Activated CD4-positive, alpha-beta memory T cell treated with anti-CD3 and anti-CD28 coated beads, Interleukin-2, amount 10 ng/mL, durations not matched to agents 7 days and 5 days (primary cell): Measurements from ENCODE around the gene HOXC10. TPM values are rescaled to one million over a fixed set of nuclear protein-coding genes. Genes with fewer than 3 reads are reported as not detected.
A peak's percentile ranks its signal among the peaks of the same experiment; 100 is the strongest.

Experiments used
- CTCF ChIA-PET: fragments of 350-600 bp; sonication (Branson Sonifier 250); formaldehyde crosslinking; loops from one replicate; lab custom pipeline; 2021; ENCODE audit warnings: antibody characterized with exemption, inconsistent platforms; lab: Charles Lee
- POLR2A ChIA-PET: fragments of 350-600 bp; sonication (Branson Sonifier 250); formaldehyde crosslinking; loops from one replicate; lab custom pipeline; 2021; ENCODE audit warnings: antibody characterized with exemption; lab: Charles Lee
- DNase-seq: peaks from one replicate; pipeline ENCODE4 v3.0.0-alpha.2; 2020
- H3K27ac Mint-ChIP-seq: one replicate; pipeline ENCODE4 v1.8.0; 2021; ENCODE audit warnings: mild to moderate bottlenecking, mixed read lengths
- H3K27me3 Mint-ChIP-seq: one replicate; pipeline ENCODE4 v1.8.0; 2021; ENCODE audit warnings: mixed read lengths
- H3K36me3 Mint-ChIP-seq: one replicate; pipeline ENCODE4 v1.8.0; 2021; ENCODE audit warnings: low read depth, mixed read lengths
- H3K4me1 Mint-ChIP-seq: one replicate; pipeline ENCODE4 v1.8.0; 2021; ENCODE audit warnings: mixed read lengths
- H3K4me3 Mint-ChIP-seq: one replicate; pipeline ENCODE4 v1.8.0; 2021; ENCODE audit warnings: mild to moderate bottlenecking, mixed read lengths
- H3K9me3 Mint-ChIP-seq: one replicate; pipeline ENCODE4 v1.8.0; 2021; ENCODE audit warnings: mixed read lengths
- total RNA-seq, 2 experiments: library from RNA; stranded (reverse); gene quantifications; one replicate each; pipeline ENCODE4 v1.2.3, GENCODE V29; 2021

Gene HOXC10
- total RNA-seq: not detected

DNA sequence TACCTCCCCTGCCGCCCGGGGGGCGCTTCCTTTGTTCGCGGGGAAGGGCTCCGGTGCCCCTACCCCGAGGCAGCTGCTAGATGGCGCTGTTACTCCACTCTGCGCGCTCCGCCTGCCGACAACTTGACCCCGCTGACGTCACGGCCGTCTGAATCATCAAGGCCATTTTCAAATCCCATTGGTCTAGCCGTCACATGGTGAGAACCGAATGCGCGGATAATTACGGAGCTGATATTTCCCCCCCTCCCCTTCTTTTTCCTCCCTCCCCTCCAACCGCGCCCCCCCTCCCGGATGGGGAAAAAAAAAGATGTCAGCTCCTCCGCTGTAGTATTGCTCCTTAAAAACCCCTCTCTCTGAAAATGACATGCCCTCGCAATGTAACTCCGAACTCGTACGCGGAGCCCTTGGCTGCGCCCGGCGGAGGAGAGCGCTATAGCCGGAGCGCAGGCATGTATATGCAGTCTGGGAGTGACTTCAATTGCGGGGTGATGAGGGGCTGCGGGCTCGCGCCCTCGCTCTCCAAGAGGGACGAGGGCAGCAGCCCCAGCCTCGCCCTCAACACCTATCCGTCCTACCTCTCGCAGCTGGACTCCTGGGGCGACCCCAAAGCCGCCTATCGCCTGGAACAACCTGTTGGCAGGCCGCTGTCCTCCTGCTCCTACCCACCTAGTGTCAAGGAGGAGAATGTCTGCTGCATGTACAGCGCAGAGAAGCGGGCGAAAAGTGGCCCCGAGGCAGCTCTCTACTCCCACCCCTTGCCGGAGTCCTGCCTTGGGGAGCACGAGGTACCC, at the start of gene HOXC10:
Gene HOXC10, plus strand, starts transcription at position 246 of the 791 bp plus-strand sequence. Its CDS starts 114 bp downstream, at position 360.
- peaks cover 31% of the 10 kb centered on the region for H3K4me1 Mint-ChIP-seq
- H3K27ac Mint-ChIP-seq: peak within 1 kb of the TSS; percentile 47
- peak; percentile 88 for DNase-seq
- ChIA-PET POLR2A (interaction anchor here (0.5 to 0.9 kb wide), 3 partner anchors 11 to 67 kb away, joined by 3 read pairs; no protein-coding TSS in a partner anchor), CTCF (interaction anchor here (0.6 to 4.3 kb wide), 14 partner anchors 14 to 231 kb away, joined by 3 to 25 read pairs (median 4); partner anchors contain the start of genes HOXC8 and HOXC9)
- H3K36me3 Mint-ChIP-seq: peaks cover 4% of the 10 kb centered on the region
- peak within 1 kb of the TSS; percentile 48 for H3K4me3 Mint-ChIP-seq
- peaks cover 94% of the 10 kb centered on the region for H3K27me3 Mint-ChIP-seq
- no peaks in the 10 kb centered on the region for H3K9me3 Mint-ChIP-seq

DNA sequence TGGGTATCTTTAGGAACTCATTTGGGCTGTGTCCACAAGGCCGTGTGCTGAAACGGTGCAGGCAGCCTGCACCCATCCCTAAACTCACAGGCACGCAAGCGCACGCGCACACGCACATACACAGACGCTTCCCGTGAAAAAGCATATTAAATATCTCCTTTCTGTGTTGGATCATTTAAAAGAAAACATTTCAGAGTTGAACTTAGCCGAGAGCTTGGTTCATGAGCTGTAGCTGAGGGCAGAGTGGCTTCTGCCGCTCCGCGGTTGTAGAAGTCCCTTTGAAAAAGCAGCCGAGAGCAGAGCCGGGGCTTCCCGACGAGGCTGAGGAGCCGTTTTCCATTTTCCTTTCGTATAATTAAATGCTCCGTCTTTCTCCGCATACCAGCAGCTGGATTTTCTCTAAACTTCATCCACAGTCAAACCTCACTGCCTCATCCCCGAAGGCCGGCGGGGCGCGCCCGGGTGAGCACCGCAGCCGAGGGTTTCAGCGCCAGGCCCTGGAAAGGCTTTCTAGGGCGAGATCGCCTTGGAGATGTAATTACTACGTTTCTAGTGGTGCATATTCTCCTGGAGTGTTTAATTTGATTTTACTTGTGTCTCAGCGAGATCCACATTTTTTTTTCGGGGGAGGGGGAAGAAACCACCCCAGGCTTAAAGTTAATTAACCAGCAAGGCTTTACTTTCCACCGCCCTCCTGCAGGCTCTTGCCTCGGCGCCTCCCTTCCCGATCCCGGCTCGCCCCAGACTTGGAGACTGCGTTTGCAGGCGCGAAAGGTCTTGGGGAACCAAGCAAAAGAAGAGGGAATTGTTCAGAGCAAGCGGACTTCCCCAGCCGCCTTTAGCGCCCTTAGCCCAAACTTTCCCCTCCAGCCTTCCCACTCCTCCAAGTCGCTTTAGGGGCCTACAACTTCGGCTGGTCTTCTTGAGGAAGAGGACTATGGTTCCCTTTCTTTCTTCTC, 49.3 kb upstream of the HOXC10 start:
- no peak for DNase-seq
- no peaks in the 10 kb centered on the region for H3K9me3 Mint-ChIP-seq

DNA sequence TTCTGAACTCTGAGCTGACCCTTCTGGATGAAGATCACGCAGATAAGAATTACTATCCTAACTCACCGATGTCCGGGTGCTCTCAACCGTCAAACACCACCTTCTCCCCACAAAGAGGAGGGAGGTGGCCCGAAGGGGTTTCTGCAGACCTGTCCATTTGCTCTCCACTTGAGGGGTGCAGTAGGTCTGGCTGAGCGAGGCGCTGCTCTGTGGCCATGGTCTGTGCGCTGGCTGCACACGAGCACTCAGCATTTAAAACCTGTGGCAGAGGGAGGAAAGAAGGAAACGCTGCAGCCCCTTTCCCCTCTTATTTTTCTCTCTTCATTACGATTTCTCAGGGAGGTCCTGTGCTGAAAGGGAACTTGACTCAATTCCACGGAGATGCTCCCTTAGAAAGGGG, 47.8 kb upstream of the HOXC10 start:
- peaks cover 92% of the 10 kb centered on the region for H3K27me3 Mint-ChIP-seq
- no peak overlapping the region for H3K27ac Mint-ChIP-seq
- no peaks in the 10 kb centered on the region for H3K9me3 Mint-ChIP-seq
- H3K4me3 Mint-ChIP-seq: no peak overlapping the region
- H3K4me1 Mint-ChIP-seq: no peaks in the 10 kb centered on the region
- ChIA-PET CTCF (no interaction called here), POLR2A (no interaction called here)
- DNase-seq: no peak
- H3K36me3 Mint-ChIP-seq: no peaks in the 10 kb centered on the region

More for the DNA sequence above, 49.3 kb upstream of the HOXC10 start:
- peaks cover 92% of the 10 kb centered on the region for H3K27me3 Mint-ChIP-seq
- H3K4me1 Mint-ChIP-seq: no peaks in the 10 kb centered on the region
- ChIA-PET POLR2A (no interaction called here), CTCF (no interaction called here)
- H3K36me3 Mint-ChIP-seq: no peaks in the 10 kb centered on the region
- no peak overlapping the region for H3K27ac Mint-ChIP-seq
- H3K4me3 Mint-ChIP-seq: no peak overlapping the region

DNA sequence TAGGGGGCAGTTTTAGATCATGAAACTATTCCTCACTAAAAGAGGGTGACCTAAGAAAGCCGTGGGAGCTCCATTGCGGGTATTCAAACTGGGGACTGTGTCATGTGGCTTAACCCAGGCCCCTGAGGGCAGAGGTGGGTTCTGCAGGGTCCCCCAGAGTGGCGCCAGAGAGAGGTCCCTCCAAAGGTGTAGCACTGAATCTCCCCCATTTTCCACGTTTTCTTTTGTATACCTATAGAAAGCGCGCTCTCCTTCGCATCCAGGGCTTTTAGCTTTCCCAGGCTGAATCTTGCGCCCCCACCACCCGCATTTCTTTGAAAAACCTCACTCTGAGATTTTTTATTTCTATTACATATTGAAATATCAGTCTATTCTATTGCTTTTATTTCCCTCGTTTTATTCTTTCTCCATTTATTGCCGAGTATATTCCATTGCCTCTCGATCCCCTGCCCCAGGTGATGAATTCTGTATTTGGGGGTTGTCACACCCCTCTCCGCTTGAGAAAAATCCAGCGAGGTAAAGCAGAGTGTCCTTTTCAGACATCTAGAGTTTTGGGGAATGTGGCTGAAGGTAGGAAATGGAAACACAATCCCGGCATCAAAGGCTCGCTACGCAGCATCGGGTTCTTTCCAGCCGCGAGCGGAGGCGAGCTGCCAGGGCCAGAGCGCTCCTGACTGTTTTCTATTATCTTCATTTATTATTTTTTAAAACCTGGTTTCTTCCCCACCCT, 47.2 kb upstream of the HOXC10 start:
- Mint-ChIP-seq H3K27me3 (peaks cover 90% of the 10 kb centered on the region), H3K36me3 (no peaks in the 10 kb centered on the region), H3K4me3 (no peak overlapping the region), H3K9me3 (no peaks in the 10 kb centered on the region), H3K4me1 (no peaks in the 10 kb centered on the region), H3K27ac (no peak overlapping the region)
- no peak for DNase-seq
- ChIA-PET CTCF (no interaction called here), POLR2A (no interaction called here)

DNA sequence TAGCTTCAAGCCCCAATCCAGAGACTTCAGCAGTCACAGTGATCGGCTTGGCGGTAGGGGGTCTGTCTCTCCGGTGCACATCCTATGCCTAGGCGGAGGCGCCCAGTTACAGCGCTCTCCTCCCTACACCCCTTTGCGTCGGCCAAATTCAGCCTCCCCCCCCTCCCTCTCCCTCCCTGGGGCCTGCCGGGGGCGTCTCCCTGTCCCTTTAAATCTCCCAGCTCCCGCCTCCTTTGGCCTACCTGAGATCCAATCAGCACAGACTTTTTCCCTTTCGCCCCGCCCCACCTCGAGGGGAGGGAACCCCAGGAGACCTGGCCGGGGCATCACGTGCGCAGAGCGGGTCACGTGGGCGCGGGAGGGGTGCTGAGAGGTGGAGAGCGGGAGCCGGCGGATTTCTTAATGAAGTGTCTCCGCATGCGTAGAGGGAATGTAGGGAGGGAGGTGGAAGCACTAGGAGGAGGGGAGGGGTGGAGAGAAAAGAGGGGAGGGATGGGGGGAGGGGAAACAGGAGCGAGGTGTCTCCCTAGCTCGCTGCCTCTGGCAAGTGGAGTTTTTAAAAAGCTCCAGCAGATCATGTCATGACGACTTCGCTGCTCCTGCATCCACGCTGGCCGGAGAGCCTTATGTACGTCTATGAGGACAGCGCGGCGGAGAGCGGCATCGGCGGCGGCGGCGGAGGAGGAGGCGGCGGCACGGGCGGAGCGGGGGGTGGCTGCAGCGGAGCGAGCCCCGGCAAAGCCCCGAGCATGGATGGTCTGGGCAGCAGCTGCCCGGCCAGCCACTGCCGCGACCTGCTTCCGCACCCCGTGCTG, 46.4 kb upstream of the HOXC10 start, which contains the start of gene HOXC13:
Gene HOXC13, plus strand, starts transcription at position 506 of the 815 bp plus-strand sequence. Its CDS starts 76 bp downstream, at position 582.
- Mint-ChIP-seq H3K36me3 (no peaks in the 10 kb centered on the region), H3K27ac (no peak within 1 kb of the TSS), H3K4me1 (no peaks in the 10 kb centered on the region), H3K9me3 (no peaks in the 10 kb centered on the region), H3K4me3 (no peak within 1 kb of the TSS), H3K27me3 (peaks cover 87% of the 10 kb centered on the region)
- POLR2A ChIA-PET: no interaction called here
- DNase-seq: no peak
- CTCF ChIA-PET: no interaction called here

DNA sequence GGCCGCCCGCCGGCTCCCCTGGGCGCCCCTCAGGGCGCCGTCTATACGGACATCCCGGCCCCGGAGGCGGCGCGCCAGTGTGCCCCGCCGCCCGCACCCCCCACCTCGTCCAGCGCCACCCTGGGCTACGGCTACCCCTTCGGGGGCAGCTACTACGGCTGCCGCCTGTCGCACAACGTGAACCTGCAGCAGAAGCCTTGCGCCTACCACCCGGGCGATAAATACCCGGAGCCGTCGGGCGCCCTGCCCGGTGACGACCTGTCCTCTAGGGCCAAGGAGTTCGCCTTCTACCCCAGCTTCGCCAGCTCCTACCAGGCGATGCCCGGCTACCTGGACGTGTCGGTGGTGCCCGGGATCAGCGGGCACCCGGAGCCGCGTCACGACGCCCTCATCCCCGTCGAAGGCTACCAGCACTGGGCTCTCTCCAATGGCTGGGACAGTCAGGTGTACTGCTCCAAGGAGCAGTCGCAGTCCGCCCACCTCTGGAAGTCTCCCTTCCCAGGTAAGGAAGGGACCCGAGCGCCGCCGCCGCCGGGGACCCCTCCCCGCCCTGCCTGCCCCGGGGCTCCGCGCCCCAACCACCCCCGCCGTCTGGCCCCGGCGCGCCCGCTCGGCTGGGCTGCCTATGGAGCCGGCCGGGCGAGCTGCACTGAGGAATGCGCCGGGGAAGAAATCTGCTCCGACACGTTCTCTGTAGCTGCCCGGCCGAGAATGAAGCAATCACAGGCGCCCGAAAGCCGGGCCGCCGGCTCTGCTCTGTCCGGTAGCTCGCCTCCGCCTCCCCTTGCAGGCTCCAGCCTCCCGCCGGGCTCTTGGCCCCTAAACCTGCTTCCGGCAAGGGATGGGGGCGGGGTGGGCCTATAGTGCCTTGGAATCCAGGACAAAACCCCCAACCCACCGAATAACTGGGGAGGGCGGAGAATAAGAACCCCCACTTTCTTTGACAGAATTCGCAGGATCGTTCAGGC, 45.5 kb upstream of the HOXC10 start:
- Mint-ChIP-seq H3K9me3 (no peaks in the 10 kb centered on the region), H3K27me3 (peaks cover 87% of the 10 kb centered on the region), H3K4me1 (no peaks in the 10 kb centered on the region), H3K4me3 (no peak overlapping the region), H3K36me3 (no peaks in the 10 kb centered on the region), H3K27ac (no peak overlapping the region)
- ChIA-PET POLR2A (no interaction called here), CTCF (no interaction called here)
- no peak for DNase-seq

DNA sequence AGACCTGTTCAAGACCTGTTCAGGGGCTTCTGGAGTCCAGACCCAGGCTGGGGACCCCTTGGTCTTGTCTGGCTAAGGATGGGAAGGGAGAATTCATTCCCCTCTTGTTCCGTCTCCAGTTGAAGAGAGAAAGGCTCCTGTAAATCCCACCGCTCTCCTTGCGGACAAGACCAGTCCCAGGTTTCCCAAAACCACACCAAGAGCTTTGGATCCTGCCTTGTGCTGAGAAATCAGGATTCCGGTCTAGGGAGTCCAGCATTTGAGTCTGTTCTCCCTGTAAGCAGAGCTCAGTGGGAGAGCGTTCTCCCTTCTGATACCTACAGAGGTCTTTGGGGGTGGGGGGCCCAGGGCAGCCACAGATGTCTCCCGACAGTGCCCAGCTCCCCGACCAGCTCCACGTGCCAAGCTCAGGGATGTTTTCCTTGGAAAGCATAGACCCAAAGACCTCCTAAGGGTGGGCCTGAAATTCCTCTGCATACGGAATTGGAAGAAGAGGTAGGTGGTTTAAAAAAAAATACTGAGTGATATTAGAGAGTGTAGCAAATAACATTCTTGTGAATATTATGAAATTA, 44.4 kb upstream of the HOXC10 start:
- POLR2A ChIA-PET: interaction anchor here (0.7 kb wide), 1 partner anchor 70 kb away, joined by 3 read pairs; no protein-coding TSS in a partner anchor
- Mint-ChIP-seq H3K27me3 (peaks cover 87% of the 10 kb centered on the region), H3K36me3 (no peaks in the 10 kb centered on the region), H3K9me3 (no peaks in the 10 kb centered on the region), H3K4me1 (no peaks in the 10 kb centered on the region), H3K27ac (no peak overlapping the region), H3K4me3 (no peak overlapping the region)
- CTCF ChIA-PET: no interaction called here
- no peak for DNase-seq

DNA sequence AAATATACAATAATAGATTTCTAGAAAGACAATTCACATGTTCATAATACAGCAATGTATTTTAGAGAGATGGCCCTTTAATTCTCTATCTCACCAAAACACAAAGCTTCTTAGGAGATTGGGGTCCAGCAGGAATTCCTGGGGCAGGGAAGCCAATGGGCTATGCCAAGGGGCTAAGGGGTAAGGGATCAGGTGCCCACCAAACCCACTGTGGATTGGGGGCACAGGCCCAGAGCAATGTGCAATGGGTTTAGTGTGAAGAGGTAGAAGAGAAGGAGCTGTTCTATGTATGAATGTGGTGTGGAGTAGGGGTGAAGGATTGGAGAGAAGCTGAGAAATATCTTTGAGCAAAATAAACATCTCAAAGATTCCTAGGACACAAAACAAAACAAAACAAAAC, 43.8 kb upstream of the HOXC10 start:
- CTCF ChIA-PET: no interaction called here
- Mint-ChIP-seq H3K27me3 (peaks cover 87% of the 10 kb centered on the region), H3K4me3 (no peak overlapping the region), H3K9me3 (no peaks in the 10 kb centered on the region), H3K4me1 (no peaks in the 10 kb centered on the region), H3K36me3 (no peaks in the 10 kb centered on the region), H3K27ac (no peak overlapping the region)
- POLR2A ChIA-PET: no interaction called here
- DNase-seq: no peak

DNA sequence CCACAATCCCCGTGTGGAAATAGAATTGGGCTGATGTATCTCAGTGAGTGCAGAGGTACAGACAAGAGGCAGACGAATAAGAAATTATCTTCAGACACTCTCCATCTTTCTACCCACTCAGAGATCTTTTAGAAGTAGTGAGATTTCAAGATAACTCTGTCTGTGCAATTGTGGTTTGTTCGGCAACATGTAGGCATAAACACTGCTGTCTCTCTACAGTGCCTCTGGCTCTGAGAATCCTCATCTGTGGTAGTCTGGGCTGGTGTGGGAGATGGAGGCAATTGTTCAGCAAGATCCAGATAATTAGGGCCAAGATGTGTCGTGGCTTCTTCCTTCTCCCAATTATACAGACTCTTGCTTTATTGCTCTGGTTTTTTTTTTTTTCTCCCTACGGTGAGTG, 43.2 kb upstream of the HOXC10 start:
- H3K4me3 Mint-ChIP-seq: no peak overlapping the region
- no peak overlapping the region for H3K27ac Mint-ChIP-seq
- DNase-seq: no peak
- H3K9me3 Mint-ChIP-seq: no peaks in the 10 kb centered on the region
- peaks cover 87% of the 10 kb centered on the region for H3K27me3 Mint-ChIP-seq
- H3K4me1 Mint-ChIP-seq: no peaks in the 10 kb centered on the region
- ChIA-PET POLR2A (no interaction called here), CTCF (no interaction called here)
- H3K36me3 Mint-ChIP-seq: no peaks in the 10 kb centered on the region

DNA sequence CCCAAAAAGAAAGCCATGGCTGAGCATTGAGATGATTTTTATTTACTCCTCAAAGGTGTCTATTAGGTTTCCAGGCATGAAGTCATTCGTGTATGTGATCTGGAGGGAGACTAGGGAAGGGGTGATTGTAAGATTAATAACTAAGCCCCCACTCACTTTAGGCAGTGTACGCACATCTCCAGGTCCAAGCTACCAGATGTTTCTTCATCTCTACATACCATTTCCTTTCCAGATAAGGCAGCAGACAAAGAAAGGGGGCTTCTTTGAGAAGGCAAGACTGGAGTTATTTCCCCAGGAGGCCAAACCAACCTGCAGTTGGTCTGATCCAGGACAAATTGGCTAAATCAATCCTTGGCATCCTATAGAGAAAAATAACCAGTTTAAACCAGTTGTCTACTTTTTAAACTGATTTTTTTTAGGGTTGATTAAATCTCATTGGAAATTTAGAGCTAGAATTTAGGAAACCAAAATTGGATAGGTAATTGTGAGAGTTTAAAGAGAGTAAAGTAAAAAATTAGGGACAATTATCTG, 42.4 kb upstream of the HOXC10 start:
- Mint-ChIP-seq H3K36me3 (no peaks in the 10 kb centered on the region), H3K4me3 (no peak overlapping the region), H3K27ac (no peak overlapping the region), H3K27me3 (peaks cover 86% of the 10 kb centered on the region), H3K4me1 (no peaks in the 10 kb centered on the region), H3K9me3 (no peaks in the 10 kb centered on the region)
- POLR2A ChIA-PET: no interaction called here
- no peak for DNase-seq
- CTCF ChIA-PET: no interaction called here

DNA sequence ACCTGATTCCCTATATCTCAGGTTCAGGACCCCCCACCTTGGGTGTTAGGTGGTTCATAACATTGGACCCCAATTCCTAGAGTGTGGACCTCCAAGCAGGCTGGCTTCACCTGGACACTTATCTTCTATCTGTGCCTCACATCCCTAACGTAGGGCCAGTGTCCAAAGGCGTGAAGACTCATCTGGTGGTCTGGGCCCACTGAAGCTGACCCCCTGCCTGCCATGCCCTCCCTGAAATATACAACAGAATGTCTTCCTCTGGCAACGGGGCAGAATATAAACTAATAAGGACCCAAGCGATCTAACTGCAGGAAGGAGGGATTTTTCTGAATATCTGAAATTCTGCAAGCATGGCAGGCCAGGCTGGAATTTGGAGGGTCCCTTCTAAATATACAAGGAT, 40.7 kb upstream of the HOXC10 start:
- no peak for DNase-seq
- Mint-ChIP-seq H3K9me3 (no peaks in the 10 kb centered on the region), H3K36me3 (no peaks in the 10 kb centered on the region), H3K4me3 (no peak overlapping the region), H3K27ac (no peak overlapping the region), H3K4me1 (no peaks in the 10 kb centered on the region), H3K27me3 (peaks cover 90% of the 10 kb centered on the region)
- CTCF ChIA-PET: no interaction called here
- POLR2A ChIA-PET: no interaction called here
